Mesodermal cell (in vitro differentiated cells): ENCODE results near the gene TMEM42.

ENCODE experiments used
- H3K27ac ChIP-seq: 2 replicates; pipeline ENCODE4 v1.7.0; 2013; ENCODE audit warnings: mild to moderate bottlenecking, low read depth, low read length, moderate library complexity; ENCODE audit not compliant: severe bottlenecking
- H3K36me3 ChIP-seq: 2 replicates; pipeline ENCODE4 v1.7.1; 2013; ENCODE audit warnings: mild to moderate bottlenecking, low read length, moderate library complexity; ENCODE audit not compliant: control insufficient read depth, insufficient read depth
- H3K4me1 ChIP-seq: one replicate; pipeline ENCODE4 v1.7.1; 2013; ENCODE audit warnings: mild to moderate bottlenecking, low read length; ENCODE audit not compliant: insufficient read depth, control insufficient read depth, poor library complexity, severe bottlenecking
- H3K4me3 ChIP-seq: 2 replicates; pipeline ENCODE4 v1.7.0; 2013; ENCODE audit warnings: low read length, control low read depth, mild to moderate bottlenecking; ENCODE audit not compliant: insufficient read depth, poor library complexity, severe bottlenecking; ENCODE audit errors: extremely low read depth
- H3K9me3 ChIP-seq: 2 replicates; pipeline ENCODE4 v1.7.1; 2013; ENCODE audit warnings: mild to moderate bottlenecking, low read length, moderate library complexity; ENCODE audit not compliant: control insufficient read depth
- WGBS, 2 experiments: methylation state at CpG; one replicate each; pipeline ENCODE4 v1.1.5; 2013; ENCODE audit warnings: missing lambda C conversion rate in 2 of 2; ENCODE audit not compliant: insufficient coverage in 2 of 2; 5-methylcytosine and 5-hydroxymethylcytosine counted together

Gene TMEM42

GRCh38 chr3:44875596-44875995 is 13.9 kb downstream of the TMEM42 start:
- 97 to 100% methylated on average over 2 to 3 of the region's 3 CpGs for WGBS, 2 experiments
- Histone ChIP-seq H3K27ac (no peak overlapping the region), H3K36me3 (no peaks in the 10 kb centered on the region), H3K9me3 (no peaks in the 10 kb centered on the region), H3K4me1 (peaks cover 6% of the 10 kb centered on the region), H3K4me3 (no peak overlapping the region)

- H3K9me3 ChIP-seq: no peaks in the 10 kb centered on the region
- no peak overlapping the region for H3K27ac ChIP-seq
- H3K4me3 ChIP-seq: no peak overlapping the region
- H3K4me1 ChIP-seq: peaks cover 6% of the 10 kb centered on the region
- no peaks in the 10 kb centered on the region for H3K36me3 ChIP-seq
- 86 to 90% methylated on average over 1 to 2 of the region's 3 CpGs for WGBS, 2 experiments
Observed at GRCh38 chr3:44877333-44877732, 15.6 kb downstream of the TMEM42 start.

GRCh38 chr3:44880284-44880683 is 18.6 kb downstream of the TMEM42 start:
- H3K4me1 ChIP-seq: peaks cover 26% of the 10 kb centered on the region
- H3K36me3 ChIP-seq: no peaks in the 10 kb centered on the region
- peaks cover 4% of the 10 kb centered on the region for H3K9me3 ChIP-seq
- H3K4me3 ChIP-seq: no peak overlapping the region
- WGBS, 2 experiments: 87 to 100% methylated on average over 1 to 2 of the region's 2 CpGs
- no peak overlapping the region for H3K27ac ChIP-seq

- Histone ChIP-seq H3K36me3 (no peaks in the 10 kb centered on the region), H3K27ac (peak overlapping the region; percentile 79), H3K9me3 (peaks cover 8% of the 10 kb centered on the region), H3K4me3 (no peak overlapping the region), H3K4me1 (peaks cover 40% of the 10 kb centered on the region)
- WGBS, 2 experiments: 94 to 98% methylated on average over 4 to 5 of the region's 5 CpGs
Observed at GRCh38 chr3:44883213-44883955, 21.7 kb downstream of the TMEM42 start.

GRCh38 chr3:44883999-44884431 is 22.3 kb downstream of the TMEM42 start:
- WGBS, 2 experiments: 56 to 69% methylated on average over 2 of the region's 4 CpGs
- H3K9me3 ChIP-seq: peaks cover 8% of the 10 kb centered on the region
- H3K27ac ChIP-seq: peak overlapping the region; percentile 79

GRCh38 chr3:44885618-44886017 is 23.9 kb downstream of the TMEM42 start:
- peak overlapping the region; percentile 79 for H3K27ac ChIP-seq
- peaks cover 8% of the 10 kb centered on the region for H3K9me3 ChIP-seq
- peaks cover 34% of the 10 kb centered on the region for H3K4me1 ChIP-seq
- H3K36me3 ChIP-seq: no peaks in the 10 kb centered on the region
- 48 to 60% methylated on average over 3 of the region's 4 CpGs for WGBS, 2 experiments
- no peak overlapping the region for H3K4me3 ChIP-seq

More at GRCh38 chr3:44883999-44884431, 22.3 kb downstream of the TMEM42 start:
- Histone ChIP-seq H3K4me1 (peaks cover 40% of the 10 kb centered on the region), H3K4me3 (no peak overlapping the region), H3K36me3 (no peaks in the 10 kb centered on the region)

- Histone ChIP-seq H3K4me3 (no peak overlapping the region), H3K9me3 (peaks cover 8% of the 10 kb centered on the region), H3K27ac (peak overlapping the region; percentile 16), H3K4me1 (peaks cover 34% of the 10 kb centered on the region), H3K36me3 (no peaks in the 10 kb centered on the region)
- 71 to 89% methylated on average over 3 of the region's 3 CpGs for WGBS, 2 experiments
Observed at GRCh38 chr3:44886561-44886960, 24.8 kb downstream of the TMEM42 start.

- Histone ChIP-seq H3K27ac (no peak overlapping the region), H3K36me3 (no peaks in the 10 kb centered on the region), H3K9me3 (peaks cover 8% of the 10 kb centered on the region), H3K4me1 (peaks cover 34% of the 10 kb centered on the region), H3K4me3 (no peak overlapping the region)
- WGBS, 2 experiments: 88 to 90% methylated on average over 6 to 7 of the region's 7 CpGs
Observed at GRCh38 chr3:44887101-44887500, 25.4 kb downstream of the TMEM42 start.

- no peaks in the 10 kb centered on the region for H3K36me3 ChIP-seq
- H3K27ac ChIP-seq: no peak overlapping the region
- no peak overlapping the region for H3K4me3 ChIP-seq
- peaks cover 4% of the 10 kb centered on the region for H3K9me3 ChIP-seq
- WGBS, 2 experiments: 88 to 96% methylated on average over 1 to 3 of the region's 3 CpGs
- H3K4me1 ChIP-seq: peaks cover 29% of the 10 kb centered on the region
Observed at GRCh38 chr3:44890258-44890657, 28.5 kb downstream of the TMEM42 start.

- Histone ChIP-seq H3K27ac (no peak overlapping the region), H3K4me1 (peaks cover 25% of the 10 kb centered on the region), H3K9me3 (peaks cover 4% of the 10 kb centered on the region), H3K4me3 (no peak overlapping the region), H3K36me3 (no peaks in the 10 kb centered on the region)
- WGBS, 2 experiments: 86 to 90% methylated on average over 2 of the region's 3 CpGs
Observed at GRCh38 chr3:44890852-44891251, 29.1 kb downstream of the TMEM42 start.

GRCh38 chr3:44892689-44893088 is 31.0 kb downstream of the TMEM42 start:
- H3K9me3 ChIP-seq: peaks cover 3% of the 10 kb centered on the region
- no peak overlapping the region for H3K27ac ChIP-seq
- H3K36me3 ChIP-seq: no peaks in the 10 kb centered on the region
- WGBS, 2 experiments: 83 to 100% methylated on average over 1 to 2 of the region's 3 CpGs
- H3K4me3 ChIP-seq: no peak overlapping the region
- peaks cover 14% of the 10 kb centered on the region for H3K4me1 ChIP-seq
